H9 (cell line): ENCODE measurements around the gene KHSRP. TPM values are rescaled to one million over a fixed set of nuclear protein-coding genes. Genes with fewer than 3 reads are reported as not detected.
A peak's percentile ranks its signal among the peaks of the same experiment; 100 is the strongest.

Source experiments
- DNase-seq: peaks from one replicate; pipeline ENCODE4 v3.0.0-alpha.2; 2017
- H2AFZ ChIP-seq: one replicate; pipeline ENCODE4 v1.6.1; 2013; ENCODE audit warnings: mild to moderate bottlenecking, low read length, control low read depth, moderate library complexity
- H2AK5ac ChIP-seq: 2 replicates; pipeline ENCODE4 v1.6.1; 2013; ENCODE audit warnings: low read length, control low read depth, mixed read lengths; ENCODE audit not compliant: insufficient read length
- H2BK120ac ChIP-seq: one replicate; pipeline ENCODE4 v1.6.1; 2013; ENCODE audit warnings: low read depth, mild to moderate bottlenecking, low read length, control low read depth, inconsistent platforms; ENCODE audit not compliant: poor library complexity, severe bottlenecking
- H2BK12ac ChIP-seq: 2 replicates; pipeline ENCODE4 v1.6.1; 2013; ENCODE audit warnings: low read length, control low read depth, mixed read lengths, low read depth; ENCODE audit not compliant: insufficient read length
- H2BK15ac ChIP-seq: 2 replicates; pipeline ENCODE4 v1.6.1; 2013; ENCODE audit warnings: low read depth, low read length, control low read depth
- H2BK20ac ChIP-seq: one replicate; pipeline ENCODE4 v1.6.1; 2013; ENCODE audit warnings: low read depth, mild to moderate bottlenecking, low read length, control low read depth, inconsistent platforms; ENCODE audit not compliant: poor library complexity, severe bottlenecking
- H2BK5ac ChIP-seq: 2 replicates; pipeline ENCODE4 v1.6.1; 2013; ENCODE audit warnings: low read length, control low read depth, mixed read lengths; ENCODE audit not compliant: insufficient read length
- H3K14ac ChIP-seq: 2 replicates; pipeline ENCODE4 v1.6.1; 2013; ENCODE audit warnings: low read length, control low read depth; ENCODE audit not compliant: insufficient read depth
- H3K18ac ChIP-seq: 2 replicates; pipeline ENCODE4 v1.6.1; 2013; ENCODE audit warnings: low read depth, mild to moderate bottlenecking, mixed read lengths, low read length, control low read depth; ENCODE audit not compliant: insufficient read length
- H3K23ac ChIP-seq: 2 replicates; pipeline ENCODE4 v1.6.1; 2013; ENCODE audit warnings: low read length, control low read depth, mixed read lengths, low read depth; ENCODE audit not compliant: insufficient read length
- H3K23me2 ChIP-seq: 2 replicates; pipeline ENCODE4 v1.6.1; 2013; ENCODE audit warnings: low read depth, mild to moderate bottlenecking, mixed read lengths, low read length, control low read depth; ENCODE audit not compliant: insufficient read length, poor library complexity, severe bottlenecking
- H3K27ac ChIP-seq: 2 replicates; pipeline ENCODE4 v1.5.1; 2013; ENCODE audit warnings: low read length, control low read depth, mixed read lengths, low read depth; ENCODE audit not compliant: insufficient read length
- H3K27me3 ChIP-seq: 2 replicates; pipeline ENCODE4 v1.6.1; 2013; ENCODE audit warnings: low read length, control low read depth, inconsistent platforms; ENCODE audit not compliant: insufficient read depth
- H3K4ac ChIP-seq: 2 replicates; pipeline ENCODE4 v1.6.1; 2013; ENCODE audit warnings: low read depth, mild to moderate bottlenecking, control low read depth, inconsistent platforms, low read length, moderate library complexity
- H3K4me1 ChIP-seq: 2 replicates; pipeline ENCODE4 v1.6.1; 2013; ENCODE audit warnings: low read length, control low read depth, inconsistent platforms; ENCODE audit not compliant: insufficient read depth
- H3K4me2 ChIP-seq: 2 replicates; pipeline ENCODE4 v1.6.1; 2013; ENCODE audit warnings: low read length, control low read depth, mixed read lengths; ENCODE audit not compliant: insufficient read length, insufficient read depth
- H3K56ac ChIP-seq: 2 replicates; pipeline ENCODE4 v1.6.1; 2013; ENCODE audit warnings: low read depth, mild to moderate bottlenecking, mixed read lengths, low read length, control low read depth; ENCODE audit not compliant: insufficient read length
- H3K79me1 ChIP-seq: 2 replicates; pipeline ENCODE4 v1.6.1; 2013; ENCODE audit warnings: low read depth, mild to moderate bottlenecking, moderate library complexity, low read length, control low read depth, inconsistent platforms; ENCODE audit not compliant: insufficient read depth, poor library complexity, severe bottlenecking
- H3K79me2 ChIP-seq: 2 replicates; pipeline ENCODE4 v1.6.1; 2013; ENCODE audit warnings: low read length, control low read depth, inconsistent platforms; ENCODE audit not compliant: insufficient read depth
- H3K9ac ChIP-seq: 2 replicates; pipeline ENCODE4 v1.6.1; 2013; ENCODE audit warnings: low read length, control low read depth, mixed read lengths; ENCODE audit not compliant: insufficient read length; ENCODE audit errors: extremely low read depth
- H3K9me3 ChIP-seq: one replicate; pipeline ENCODE4 v1.6.1; 2013; ENCODE audit warnings: low read depth, low read length, inconsistent platforms; ENCODE audit not compliant: control insufficient read depth
- H3T11ph ChIP-seq: one replicate; pipeline ENCODE4 v1.6.1; 2013; ENCODE audit warnings: mild to moderate bottlenecking, low read length, control low read depth, inconsistent platforms
- H4K20me1 ChIP-seq: one replicate; pipeline ENCODE4 v1.6.1; 2013; ENCODE audit not compliant: control insufficient read depth, insufficient read length, insufficient read depth
- H4K5ac ChIP-seq: 2 replicates; pipeline ENCODE4 v1.6.1; 2013; ENCODE audit warnings: low read depth, mild to moderate bottlenecking, mixed read lengths, low read length, control low read depth; ENCODE audit not compliant: insufficient read length
- H4K8ac ChIP-seq: replicated peaks from 2 replicates; pipeline ENCODE4 v1.6.1; 2013; ENCODE audit warnings: low read length, control low read depth, mixed read lengths, low read depth; ENCODE audit not compliant: insufficient read length
- H4K91ac ChIP-seq: 2 replicates; pipeline ENCODE4 v1.6.1; 2013; ENCODE audit warnings: low read depth, mild to moderate bottlenecking, moderate library complexity, mixed read lengths, low read length, control low read depth; ENCODE audit not compliant: insufficient read length
- H3K27ac Mint-ChIP-seq, 3 experiments: 2 replicates in 2 of 3; 3 replicates in 1 of 3; pipeline ENCODE4 v1.8.0; 2020 to 2021; ENCODE audit warnings: mixed read lengths in 3 of 3, mild to moderate bottlenecking in 1 of 3, moderate library complexity in 1 of 3
- H3K27me3 Mint-ChIP-seq: 2 replicates; pipeline ENCODE4 v1.8.0; 2021; ENCODE audit warnings: low read depth, mild to moderate bottlenecking, moderate library complexity, mixed read lengths
- H3K36me3 Mint-ChIP-seq, 3 experiments: 2 replicates in 2 of 3; 3 replicates in 1 of 3; pipeline ENCODE4 v1.8.0; 2020 to 2021; ENCODE audit warnings: low read depth in 3 of 3, mixed read lengths in 3 of 3; ENCODE audit not compliant: insufficient read depth in 1 of 3
- H3K4me1 Mint-ChIP-seq, 2 experiments: 2 replicates each; pipeline ENCODE4 v1.8.0; 2020; ENCODE audit warnings: mixed read lengths in 2 of 2
- H3K4me3 Mint-ChIP-seq, 2 experiments: 2 replicates in 1 of 2; 3 replicates in 1 of 2; pipeline ENCODE4 v1.8.0; 2020 to 2021; ENCODE audit warnings: mild to moderate bottlenecking in 2 of 2, mixed read lengths in 2 of 2, moderate library complexity in 1 of 2
- H3K9me3 Mint-ChIP-seq, 2 experiments: 2 replicates in 1 of 2; 3 replicates in 1 of 2; pipeline ENCODE4 v1.8.0; 2020; ENCODE audit warnings: mild to moderate bottlenecking in 2 of 2, mixed read lengths in 2 of 2, moderate library complexity in 1 of 2
- WGBS: extraction: QIAGEN DNeasy Blood & Tissue Kit; methylation state at CpG from one replicate; pipeline ENCODE4 v1.1.7; 2013; ENCODE audit warnings: missing lambda C conversion rate, low lambda C conversion rate, mixed read lengths; ENCODE audit not compliant: insufficient read length; ENCODE audit errors: extremely low coverage; 5-methylcytosine and 5-hydroxymethylcytosine counted together
- total RNA-seq: library from RNA; stranded (reverse); gene quantifications from 2 replicates; pipeline ENCODE4 v1.2.1, GENCODE V29; 2021
- TF ChIP-seq, protein P1 (sequence below): fragments of 200-600 bp; sonication (generic); conservative IDR thresholded peaks from 3 replicates; pipeline ENCODE4 v1.8.0; 2021; ENCODE audit warnings: antibody characterized with exemption, mild to moderate bottlenecking

Gene KHSRP
- total RNA-seq, 1 experiment from 2014 or later = 602 TPM

DNA sequence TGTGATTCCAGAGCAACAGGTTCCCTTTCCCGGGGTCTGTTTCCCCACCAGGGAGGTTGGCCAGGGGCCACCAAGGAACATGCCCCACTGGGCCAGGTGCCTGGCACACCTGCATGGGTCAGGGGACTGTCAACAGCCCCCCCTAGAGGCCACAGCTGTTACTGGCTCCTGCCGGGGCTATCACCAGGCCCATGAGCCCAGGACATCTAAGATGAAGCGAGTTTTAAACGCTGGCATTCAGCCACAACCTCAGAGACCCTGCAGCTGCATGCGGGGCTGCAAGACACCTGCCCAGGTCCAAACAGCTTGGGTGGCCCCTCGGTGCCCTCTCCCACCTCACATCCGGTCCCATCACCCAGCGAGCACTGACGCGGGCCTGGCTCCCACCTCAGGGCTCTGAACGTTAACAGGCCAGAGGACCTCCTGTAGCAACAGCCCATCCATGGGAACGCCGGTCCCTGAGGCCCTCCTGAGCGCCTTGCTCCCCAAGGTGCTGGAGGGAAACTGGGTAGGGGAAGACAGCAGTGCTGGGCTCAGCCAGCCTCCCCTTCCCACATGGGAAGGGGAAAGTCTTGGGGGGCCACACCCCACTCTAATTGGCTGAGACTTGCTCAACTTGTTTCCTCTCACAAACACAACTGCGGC, 12.0 kb downstream of the KHSRP start:
- Histone ChIP-seq H2BK12ac (no peak overlapping the region), H3K18ac (no peak overlapping the region), H4K8ac (no peak overlapping the region), H2AFZ (no peak overlapping the region), H3K27ac (no peak overlapping the region), H3K79me1 (peaks cover 3% of the 10 kb centered on the region), H3K56ac (no peak overlapping the region), H3K27me3 (no peaks in the 10 kb centered on the region), H3K23ac (no peak overlapping the region), H4K20me1 (no peaks in the 10 kb centered on the region), H2BK15ac (no peak overlapping the region), H3K9ac (no peak overlapping the region), H3K4ac (no peak overlapping the region), H3K4me1 (no peaks in the 10 kb centered on the region), H2BK120ac (no peak overlapping the region), H3K9me3 (no peaks in the 10 kb centered on the region), H3K4me2 (no peak overlapping the region), H3K23me2 (no peaks in the 10 kb centered on the region), H4K91ac (no peak overlapping the region), H2AK5ac (no peak overlapping the region), H3K14ac (no peak overlapping the region), H2BK5ac (no peak overlapping the region), H3K79me2 (no peaks in the 10 kb centered on the region), H2BK20ac (no peak overlapping the region), H3T11ph (no peak overlapping the region), H4K5ac (no peak overlapping the region)
- Mint-ChIP-seq H3K36me3 (peaks cover 17 to 44% (median 44%) of the 10 kb centered on the region in 3 experiments; a peak in 6 of 7 replicates), H3K9me3 (no peaks in the 10 kb centered on the region; a peak in 1 of 5 replicates), H3K4me1 (peaks cover 3 to 21% of the 10 kb centered on the region in 2 experiments), H3K27ac (peak overlapping the region; percentile 73 to 95 (median 80); a peak in 5 of 7 replicates), H3K4me3 (peak overlapping the region in 1 of 2 experiments; percentile 42; a peak in 1 of 5 replicates), H3K27me3 (no peaks in the 10 kb centered on the region)
- peak; percentile 90 for DNase-seq
- TF ChIP-seq, protein P1, sequence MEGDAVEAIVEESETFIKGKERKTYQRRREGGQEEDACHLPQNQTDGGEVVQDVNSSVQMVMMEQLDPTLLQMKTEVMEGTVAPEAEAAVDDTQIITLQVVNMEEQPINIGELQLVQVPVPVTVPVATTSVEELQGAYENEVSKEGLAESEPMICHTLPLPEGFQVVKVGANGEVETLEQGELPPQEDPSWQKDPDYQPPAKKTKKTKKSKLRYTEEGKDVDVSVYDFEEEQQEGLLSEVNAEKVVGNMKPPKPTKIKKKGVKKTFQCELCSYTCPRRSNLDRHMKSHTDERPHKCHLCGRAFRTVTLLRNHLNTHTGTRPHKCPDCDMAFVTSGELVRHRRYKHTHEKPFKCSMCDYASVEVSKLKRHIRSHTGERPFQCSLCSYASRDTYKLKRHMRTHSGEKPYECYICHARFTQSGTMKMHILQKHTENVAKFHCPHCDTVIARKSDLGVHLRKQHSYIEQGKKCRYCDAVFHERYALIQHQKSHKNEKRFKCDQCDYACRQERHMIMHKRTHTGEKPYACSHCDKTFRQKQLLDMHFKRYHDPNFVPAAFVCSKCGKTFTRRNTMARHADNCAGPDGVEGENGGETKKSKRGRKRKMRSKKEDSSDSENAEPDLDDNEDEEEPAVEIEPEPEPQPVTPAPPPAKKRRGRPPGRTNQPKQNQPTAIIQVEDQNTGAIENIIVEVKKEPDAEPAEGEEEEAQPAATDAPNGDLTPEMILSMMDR = peak; percentile 95
- no CpG with 5 or more reads among the region's 15 CpGs for WGBS
